Medulla oblongata (tissue), 1 donor: ENCODE results near the gene GLTP.
"Not testable (repeated sequence)": the region's sequence is repeated elsewhere in the genome, so short reads cannot be mapped to it uniquely, and the experiment has no call there.

Experiments
- DNase-seq: peaks from one replicate; pipeline ENCODE4 v3.0.0-alpha.2; 2015; ENCODE audit errors: extremely low spot score

Gene GLTP

DNA sequence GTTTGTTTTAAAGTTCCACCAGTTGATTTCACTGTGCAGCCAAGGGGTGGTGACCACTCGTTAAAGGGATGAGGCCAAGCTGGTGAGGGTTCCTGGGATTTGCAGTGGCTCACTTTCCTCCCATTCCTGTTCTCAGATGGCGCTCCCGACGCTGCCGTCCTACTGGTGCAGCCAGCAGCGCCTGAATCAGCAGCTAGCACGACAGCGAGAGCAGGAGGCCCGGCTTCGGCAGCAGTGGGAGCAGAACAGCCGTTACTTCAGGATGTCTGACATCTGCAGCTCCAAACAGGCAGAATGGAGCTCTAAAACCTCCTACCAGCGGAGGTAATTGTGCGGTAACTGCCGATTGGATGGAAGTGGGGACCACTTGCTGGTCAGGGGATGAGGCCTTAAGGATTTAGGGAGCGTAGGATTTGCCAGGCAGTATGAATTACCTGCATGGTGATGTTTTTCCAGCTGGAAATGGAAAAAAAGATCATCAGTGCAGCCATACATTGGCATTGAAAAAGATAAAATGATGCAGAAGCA, 22.6 kb upstream of the GLTP start:
- DNase-seq: no peak

DNA sequence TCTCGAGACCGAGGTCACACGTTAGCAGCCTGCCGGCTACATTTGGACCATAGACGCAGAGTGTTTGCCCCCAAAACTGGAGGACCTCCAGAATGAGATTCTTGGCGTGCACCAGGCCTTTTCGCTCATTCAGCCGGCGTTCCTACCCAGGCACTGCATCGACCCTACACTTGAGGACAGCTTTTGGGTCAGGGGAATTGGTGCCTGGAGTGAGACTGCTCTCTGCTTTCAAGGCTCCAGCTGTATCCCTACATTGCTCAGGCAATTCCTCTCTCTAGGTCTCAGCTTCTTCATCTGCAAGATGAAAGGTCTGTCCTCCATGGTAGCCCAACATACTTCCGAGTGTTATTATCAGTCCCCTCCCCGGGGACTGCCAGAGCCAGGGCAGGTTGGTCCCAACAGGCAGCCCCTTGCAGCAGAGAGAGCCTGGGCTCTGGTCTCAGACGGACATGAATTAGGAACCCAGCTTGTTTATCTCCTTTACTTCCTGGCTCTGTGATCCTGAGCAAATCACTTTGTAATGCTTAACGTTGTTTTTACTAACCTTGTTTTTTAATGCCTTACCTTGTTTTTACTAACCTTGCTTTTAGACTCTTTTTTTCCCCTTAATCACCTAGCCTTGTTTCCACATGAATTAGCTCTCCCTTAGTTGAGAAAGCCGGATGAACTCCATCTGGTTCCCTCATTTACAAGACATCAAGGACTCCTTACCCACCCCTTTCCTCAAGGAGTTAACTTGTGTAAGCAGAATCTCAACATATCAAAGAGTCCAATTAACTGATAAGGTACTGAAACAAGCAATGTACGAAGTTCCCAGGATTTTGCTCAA, 20.6 kb upstream of the GLTP start:
- DNase-seq: no peak

DNA sequence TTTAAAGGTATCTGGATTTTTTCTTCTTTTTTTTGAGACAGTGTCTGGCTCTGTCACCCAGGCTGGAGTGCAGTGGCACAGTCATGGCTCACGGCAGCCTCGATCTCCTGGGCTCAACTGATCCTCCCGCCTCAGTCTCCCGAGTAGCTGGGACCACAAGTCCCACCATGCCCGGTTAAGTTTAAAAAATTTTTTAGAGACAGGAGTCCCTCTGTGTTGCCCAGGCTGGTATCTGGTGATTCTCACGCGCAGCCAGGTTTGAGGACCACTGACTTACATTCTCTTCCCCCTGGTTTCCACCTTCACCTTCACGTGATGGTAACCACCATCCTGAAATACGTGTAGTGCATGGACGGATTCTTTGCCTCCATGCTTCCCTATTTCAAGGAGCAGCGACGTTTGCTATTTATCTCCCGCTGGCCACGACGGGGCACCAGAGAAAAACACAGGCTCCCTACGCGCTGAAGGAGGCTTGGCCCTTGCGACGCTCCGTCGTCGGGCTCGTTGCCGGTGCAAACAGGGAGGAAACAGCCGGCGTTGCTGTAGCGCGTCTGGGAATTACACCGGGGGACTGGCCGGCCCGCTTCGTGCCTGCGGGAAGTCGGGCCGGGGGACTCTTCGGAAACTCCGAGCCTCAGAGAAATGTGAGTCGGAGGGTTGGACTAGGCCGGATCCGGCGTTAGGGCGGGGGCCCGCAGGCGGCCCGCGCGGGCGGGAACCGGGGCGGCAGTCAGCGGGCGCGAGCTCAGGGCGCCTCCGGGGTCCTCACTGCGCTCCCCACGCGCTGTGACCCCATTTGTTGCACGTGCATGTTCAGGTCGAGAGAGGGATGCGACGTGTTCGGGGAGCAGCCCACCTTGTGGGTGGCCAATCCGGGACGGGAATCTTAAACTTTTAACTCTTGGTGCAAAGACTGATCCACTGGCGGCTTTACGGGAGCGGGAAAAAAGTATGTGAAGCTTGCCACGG, 19.7 kb upstream of the GLTP start, which contains the start of gene TCHP:
Gene TCHP, plus strand, starts transcription at position 492 of the 969 bp plus-strand sequence. CDS start 2,753 bp downstream, outside the sequence.
- peak; percentile 95 for DNase-seq

DNA sequence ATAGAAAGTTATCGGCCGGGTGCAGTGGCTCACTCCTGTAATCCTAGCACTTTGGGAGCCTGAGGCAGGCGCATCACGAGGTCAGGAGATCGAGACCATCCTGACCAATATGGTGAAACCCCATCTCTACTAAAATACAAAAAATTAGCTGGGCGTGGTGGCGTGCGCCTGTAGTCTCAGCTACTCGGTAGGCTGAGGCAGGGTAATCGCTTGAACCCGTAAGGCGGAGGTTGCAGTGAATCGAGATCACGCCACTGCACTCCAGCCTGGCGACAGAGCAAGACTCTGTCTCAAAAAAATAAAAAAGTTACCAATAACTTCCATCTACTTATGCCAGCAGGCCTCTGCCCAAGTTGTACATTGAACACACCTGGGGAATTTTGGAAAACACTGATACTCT, 19.0 kb upstream of the GLTP start:
- not testable (repeated sequence) for DNase-seq

DNA sequence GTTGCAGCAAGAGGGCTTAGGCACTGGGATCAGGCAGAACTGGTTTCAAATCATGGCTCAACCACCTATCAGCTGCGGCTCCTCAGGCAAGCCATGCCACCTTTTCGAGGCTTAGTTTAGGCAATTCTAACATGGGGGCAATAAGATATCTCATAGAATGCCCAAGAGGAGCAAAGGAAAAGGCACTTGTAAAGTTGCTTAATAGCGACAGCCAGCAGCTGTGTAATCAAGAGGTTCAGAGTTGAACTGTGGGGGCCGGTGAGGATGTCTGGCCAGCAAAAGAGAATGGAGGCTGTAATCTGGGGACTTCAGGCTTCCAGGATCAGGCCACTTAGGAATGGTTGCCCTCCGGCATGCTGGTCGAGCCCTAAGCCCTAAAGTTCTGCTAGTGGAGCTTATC, 16.7 kb upstream of the GLTP start:
- no peak for DNase-seq

DNA sequence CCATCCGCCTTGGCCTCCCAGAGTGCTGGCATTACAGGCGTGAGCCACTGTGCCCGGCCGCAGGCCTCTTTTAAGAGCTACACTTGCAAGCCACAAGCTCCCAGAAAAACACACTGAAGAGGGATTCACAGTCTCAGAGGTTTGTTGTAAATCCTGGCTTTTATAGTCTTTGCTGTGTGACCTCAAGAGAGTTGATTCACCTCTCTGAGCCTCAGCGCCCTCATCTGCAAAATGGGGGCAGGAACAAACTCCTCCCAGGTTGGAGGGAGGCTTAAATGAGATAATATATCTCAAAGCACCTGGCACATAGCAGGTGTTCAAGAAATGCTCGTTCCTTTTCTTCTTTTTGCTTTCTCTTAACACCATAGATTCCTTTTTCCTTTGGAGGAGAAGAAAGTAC, 15.8 kb upstream of the GLTP start:
- no peak for DNase-seq

DNA sequence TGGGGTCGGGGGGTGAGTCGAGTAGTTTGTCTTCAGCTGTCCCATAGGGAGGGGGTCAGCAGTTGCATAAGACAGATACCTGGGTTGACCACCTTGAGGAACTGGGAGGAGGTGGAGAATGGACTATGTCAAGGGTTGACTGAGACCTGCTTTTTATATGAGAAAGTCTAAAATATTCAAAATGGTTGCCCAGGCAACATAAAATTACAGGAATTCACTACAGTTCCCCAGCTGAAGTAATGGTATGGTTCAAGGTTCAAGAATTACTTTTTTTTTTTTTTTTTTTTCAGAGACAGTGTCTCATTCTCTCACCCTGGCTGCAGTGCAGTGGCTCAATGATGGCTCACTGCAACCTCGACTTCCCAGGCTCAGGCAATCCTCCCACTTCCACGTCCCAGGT, 14.6 kb upstream of the GLTP start:
- no peak for DNase-seq

DNA sequence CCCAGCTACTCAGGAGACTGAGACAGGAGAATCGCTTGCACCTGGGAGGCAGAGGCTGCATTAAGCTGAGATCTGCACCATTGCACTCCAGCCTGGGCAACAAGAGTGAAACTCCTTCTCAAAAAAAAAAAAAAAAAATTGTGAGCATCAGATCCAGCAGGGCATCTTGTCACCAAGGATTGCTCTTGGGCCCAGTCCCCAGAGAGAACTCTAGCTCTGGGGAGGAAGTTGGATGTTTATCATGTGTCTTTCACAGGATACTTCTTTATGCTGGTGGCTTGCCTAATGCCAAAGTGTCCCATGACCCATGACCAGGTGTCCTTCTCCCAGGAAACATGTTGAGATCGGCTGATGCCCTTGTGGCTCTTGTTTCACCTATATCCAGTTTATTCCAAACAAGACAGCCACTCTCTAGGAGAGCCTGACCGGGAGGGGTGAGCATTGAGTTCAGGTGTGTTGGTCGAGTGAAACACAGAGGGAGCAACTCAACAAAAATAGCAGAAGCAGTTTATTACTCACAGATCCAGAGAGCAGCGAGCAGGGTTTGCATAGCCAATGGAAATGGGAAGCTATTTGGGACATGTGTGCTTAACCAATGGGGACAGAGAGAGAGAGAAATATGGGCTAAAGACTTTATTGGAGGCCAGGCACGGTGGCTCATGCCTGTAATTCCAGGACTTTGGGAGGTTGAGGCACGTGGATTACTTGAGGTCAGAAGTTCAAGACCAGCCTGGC, 13.1 kb upstream of the GLTP start:
- DNase-seq: no peak

DNA sequence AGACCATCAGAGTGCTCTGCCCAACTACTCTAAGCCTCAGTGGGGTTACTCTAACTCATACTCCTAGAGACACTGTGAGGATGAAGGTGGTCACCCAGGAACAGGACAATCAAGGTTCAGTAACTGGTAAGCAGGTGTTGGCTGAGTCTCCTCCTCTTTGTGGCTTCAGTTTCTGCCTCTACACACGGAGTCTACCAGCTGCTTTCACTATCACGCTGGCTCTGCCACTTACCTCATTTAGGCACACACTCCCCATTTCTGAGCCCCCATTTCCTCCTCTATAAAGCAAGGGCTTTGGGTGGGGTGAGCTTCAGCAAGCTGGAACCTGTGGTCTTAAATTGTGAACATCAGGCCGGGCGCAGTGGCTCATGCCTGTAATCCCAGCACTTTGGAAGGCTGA, 12.4 kb upstream of the GLTP start:
- DNase-seq: no peak

DNA sequence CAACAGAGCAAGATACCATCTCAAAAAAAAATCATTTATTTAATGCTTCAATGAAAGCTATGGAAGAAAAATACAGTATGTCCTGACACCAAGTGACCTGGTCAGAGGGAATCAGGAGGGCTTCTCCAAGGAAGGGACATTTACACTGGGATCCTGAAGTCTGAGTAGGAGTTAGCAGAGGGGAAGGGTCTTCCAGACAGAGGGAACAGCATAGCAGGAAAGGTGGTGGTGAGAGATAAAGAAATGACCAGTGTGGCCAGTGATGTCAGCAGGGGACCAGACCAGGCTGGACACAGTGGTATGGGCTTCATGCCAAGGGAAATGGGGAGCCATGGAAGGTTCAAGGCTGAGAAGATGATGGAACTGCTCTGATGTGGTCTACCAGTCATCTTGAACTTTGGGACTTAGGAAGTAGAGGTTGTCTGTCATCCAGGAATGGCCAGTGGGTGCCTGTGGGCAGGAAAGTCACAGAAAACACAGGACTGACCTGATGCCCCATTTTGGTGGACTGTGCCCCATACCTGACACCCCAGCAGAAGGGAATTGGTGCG, 11.9 kb upstream of the GLTP start:
- no peak for DNase-seq

DNA sequence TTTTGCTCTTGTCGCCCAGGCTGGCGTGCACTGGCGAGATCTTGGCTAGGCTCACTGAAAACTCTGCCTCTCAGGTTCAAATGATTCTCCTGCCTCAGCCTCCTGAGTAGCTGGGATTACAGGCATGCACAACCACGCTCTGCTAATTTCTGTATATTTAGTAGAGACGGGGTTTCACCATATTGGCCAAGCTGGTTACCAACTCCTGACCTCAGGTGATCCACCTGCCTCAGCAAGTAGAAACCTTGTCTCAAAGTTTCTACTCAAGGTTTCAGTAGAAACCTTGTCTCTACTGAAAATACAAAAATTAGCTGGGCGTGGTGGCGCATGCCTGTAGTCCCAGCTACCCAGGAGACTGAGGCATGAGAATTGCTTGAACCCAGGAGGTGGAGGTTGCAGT, 11.4 kb upstream of the GLTP start:
- DNase-seq: not testable (repeated sequence)

DNA sequence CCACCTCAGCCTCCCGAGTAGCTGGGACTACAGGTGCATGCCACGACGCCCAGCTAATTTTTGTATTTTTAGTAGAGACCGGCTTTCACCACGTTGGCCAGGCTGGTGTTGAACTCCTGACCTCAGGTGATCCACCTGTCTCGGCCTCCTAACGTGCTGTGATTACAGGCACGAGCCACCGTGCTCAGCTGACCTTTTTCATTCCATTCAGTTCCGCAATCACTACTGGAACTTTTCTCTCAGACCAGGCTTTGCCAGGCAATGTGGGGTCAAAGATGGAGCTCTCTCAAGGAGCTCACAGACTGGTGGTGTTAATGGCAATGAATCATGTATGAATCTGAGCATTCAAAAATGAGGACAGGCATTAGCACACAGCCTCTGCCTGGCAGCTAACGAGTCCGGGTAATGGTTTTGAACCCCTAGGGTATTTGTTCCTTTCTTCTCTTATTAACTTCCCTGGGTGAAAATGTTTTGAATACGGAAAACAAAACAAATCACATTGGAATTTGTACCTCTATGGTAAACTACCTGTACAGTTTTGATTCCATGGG, 10.4 kb upstream of the GLTP start:
- no peak for DNase-seq

DNA sequence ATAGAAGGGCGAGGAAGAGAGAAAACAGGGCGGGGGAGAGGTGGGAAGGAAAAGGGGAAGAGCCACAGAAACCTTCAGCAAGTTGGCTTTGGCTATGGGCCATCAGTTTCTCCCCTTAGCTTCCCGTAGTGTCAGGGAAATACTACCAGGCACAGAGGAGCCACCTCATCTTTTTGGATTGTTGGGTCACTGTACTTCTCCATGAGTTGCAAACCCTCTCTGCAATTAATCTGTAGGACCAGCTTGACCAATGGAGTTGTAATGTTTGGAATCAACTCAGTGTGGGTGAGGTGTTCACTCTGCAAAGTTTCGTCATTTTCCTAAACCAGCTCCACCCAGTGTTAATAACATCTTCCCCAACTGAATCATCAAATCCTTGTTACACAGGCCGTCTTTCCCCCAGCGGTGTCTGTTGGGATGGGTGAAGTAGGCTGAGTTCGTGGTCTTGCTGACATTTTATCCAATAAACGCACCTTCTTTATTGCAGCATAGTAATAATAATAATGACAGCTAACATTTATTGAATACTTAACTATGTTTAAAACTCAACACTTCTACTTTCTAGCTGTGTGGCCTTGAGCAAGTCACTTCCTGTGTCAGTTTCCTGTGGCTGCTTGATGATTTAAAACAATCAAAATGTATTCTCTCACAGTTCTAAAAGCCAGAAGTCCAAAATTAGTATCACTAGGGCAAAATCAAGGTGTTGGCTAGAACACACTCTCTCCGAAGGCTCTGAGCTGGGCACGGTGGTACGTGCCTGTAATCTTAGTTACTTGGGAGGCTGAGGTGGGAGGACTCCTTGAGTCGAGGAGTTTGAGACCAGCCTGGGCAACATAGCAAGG, 8.1 kb upstream of the GLTP start:
- DNase-seq: no peak

DNA sequence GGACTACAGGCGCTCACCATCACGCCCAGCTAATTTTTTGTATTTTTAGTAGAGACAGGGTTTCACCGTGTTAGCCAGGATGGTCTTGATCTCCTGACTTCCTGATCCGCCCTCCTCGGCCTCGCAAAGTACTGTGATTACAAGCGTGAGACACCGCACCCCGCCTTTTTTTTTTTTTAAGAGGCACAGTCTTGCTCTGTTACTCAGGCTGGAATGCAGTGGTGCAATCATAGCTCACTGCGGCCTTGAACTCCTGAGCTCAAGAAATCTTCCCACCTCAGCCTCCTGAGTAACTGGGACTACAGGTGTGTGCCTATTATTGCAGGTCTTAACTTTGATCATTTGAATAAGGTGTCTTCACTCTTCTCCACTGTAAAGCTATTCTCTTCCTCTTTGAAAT, 5.3 kb upstream of the GLTP start:
- no peak for DNase-seq

DNA sequence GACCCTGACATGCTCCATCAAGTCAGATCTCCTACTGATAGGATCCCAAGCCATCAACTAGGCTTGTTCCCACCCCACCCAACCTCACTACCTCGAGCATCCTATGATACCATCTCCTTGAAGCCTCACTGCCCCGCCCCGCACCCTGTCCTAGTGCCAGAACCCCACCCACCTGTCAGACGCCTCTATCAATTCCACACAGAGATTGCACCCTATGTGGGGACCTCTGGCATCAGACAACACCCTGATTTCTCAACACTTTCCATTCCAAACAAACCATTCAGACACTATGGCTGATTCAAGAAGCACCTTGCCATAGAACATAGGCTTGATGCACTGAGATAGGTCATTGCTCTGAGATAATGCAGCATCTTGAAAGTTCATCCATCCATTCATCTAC, 3.1 kb upstream of the GLTP start:
- DNase-seq: no peak

DNA sequence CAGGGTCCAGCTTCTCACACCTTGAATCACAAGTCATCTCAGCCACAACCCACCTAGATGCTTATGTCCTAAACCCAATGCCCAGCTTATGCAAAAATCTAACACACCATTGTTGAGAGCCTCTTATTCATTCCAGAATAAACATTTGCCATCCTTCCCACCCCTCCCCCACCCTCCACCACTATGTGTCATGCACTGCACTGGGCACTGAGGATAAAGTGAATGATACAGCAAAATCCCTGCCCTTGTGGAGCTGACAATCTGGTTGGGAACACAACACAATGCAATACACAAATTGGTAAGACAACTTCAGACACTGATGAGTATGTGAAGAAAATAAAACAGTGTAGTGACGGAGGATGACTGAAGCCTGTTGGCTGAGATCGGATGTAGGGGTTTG, 1.4 kb upstream of the GLTP start:
- DNase-seq: no peak

DNA sequence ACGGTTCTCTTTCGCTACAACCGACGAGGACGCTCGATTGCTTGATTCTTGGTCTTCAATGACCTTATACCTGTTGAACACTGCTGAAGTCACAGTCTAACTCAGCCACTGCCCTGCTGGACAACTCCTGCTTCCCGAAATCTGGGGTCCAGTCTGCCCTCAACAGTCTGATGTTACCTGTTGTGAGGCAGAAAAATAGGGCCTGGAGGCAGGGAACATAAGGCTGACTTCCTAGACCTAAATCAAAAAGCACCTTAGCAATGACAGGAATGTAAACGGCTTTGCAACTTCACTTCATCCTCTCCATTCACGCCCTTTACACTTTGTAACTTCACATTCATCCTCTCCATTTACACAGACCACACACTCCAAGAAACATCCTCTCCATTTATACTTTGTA, 597 bp upstream of the GLTP start:
- no peak for DNase-seq

DNA sequence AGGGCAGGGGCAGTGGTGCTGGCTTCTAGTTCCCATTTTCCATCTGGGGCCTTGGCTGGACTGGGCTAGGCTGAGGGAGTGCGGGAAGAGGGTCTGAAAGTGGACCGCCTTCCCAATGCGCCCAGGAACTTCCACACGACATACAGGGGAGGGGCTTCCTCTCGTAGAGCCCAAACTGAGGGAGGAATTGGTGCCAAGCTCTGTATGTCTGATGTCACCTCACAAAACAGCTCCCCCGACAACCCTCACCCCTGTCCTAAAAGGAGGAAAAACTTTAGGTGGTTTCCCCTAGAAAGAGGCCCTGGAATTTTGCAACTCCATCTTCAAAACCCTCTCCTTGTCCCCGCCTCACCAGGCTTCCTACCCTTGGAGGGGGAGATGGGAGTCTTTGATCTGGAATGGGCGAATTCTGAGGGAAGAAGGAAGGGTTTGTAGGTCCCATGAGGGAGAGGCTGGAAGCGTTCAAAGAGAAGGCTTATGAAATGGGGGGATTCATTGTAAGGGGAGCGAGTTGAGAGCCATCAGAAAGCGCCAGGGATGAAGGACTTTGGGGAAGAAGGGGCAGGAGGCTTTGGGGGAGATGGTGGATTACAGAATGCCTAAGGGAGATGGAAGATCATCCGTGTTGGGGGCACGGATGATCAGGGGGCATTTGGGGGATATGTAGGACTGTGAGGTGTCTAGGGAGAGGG, 844 bp downstream of the GLTP start:
- no peak for DNase-seq

DNA sequence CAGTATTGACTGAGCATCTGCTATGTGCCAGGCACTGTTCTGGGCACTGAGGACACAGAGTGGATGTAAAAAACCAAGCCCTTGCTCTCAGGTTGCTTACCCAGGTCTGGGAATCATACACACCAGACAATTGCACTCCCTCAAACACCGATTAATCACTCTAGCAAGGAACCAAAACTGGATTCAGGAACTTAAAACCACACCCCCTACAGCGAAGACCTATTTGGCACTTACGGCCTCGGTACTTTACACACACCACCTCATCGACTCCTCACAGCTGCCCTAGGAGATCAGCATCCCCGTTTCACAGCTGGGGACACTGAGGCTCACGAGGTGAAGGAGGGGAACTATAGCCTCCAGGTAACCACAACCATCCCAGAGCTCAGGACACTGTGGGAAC, 1.6 kb downstream of the GLTP start:
- no peak for DNase-seq

DNA sequence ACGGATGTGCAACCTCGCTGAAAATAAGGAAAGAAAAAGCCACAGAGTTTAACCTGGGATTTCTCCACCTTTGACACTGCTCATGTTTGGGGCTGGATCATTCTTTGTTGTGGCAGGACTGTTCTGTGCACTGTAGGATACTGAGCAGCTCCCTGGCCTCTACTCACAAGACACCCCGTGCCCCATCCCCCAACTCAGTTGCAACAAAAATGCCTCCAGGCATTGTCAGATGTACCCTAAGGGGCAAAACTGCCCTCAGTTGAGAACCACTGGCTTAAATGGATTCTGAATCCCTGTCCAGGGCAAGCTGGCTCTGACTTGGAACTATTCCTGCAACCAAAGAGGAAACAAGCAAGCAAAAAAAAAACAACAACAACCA, 2.1 kb downstream of the GLTP start:
- DNase-seq: no peak
